ENCODE measurements around the gene GLE1.

DNA sequence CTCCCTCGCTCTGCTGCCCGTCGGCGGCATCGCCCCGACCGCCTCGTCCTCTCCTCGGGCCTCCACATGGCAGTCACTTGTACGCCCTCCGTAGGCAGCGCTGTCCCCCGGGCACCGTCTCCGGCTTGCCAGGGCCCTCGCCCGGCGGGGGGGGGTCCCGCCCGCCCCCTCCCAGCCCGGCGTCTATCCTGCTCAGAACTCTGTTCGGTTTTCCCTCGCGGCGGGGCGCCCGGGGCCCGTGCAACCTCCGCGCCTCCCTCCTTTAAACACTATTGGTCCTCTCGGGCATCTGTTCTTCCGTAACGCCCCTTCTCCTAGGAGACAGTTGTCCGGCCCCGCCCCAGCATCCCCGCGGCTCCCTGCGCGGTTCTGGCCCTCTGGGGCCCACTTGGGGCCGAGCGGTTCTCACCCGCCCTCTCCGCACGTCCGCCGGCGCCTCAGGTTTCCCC is 47.9 kb upstream of the GLE1 start:
- TF ChIP-seq, protein P1, sequence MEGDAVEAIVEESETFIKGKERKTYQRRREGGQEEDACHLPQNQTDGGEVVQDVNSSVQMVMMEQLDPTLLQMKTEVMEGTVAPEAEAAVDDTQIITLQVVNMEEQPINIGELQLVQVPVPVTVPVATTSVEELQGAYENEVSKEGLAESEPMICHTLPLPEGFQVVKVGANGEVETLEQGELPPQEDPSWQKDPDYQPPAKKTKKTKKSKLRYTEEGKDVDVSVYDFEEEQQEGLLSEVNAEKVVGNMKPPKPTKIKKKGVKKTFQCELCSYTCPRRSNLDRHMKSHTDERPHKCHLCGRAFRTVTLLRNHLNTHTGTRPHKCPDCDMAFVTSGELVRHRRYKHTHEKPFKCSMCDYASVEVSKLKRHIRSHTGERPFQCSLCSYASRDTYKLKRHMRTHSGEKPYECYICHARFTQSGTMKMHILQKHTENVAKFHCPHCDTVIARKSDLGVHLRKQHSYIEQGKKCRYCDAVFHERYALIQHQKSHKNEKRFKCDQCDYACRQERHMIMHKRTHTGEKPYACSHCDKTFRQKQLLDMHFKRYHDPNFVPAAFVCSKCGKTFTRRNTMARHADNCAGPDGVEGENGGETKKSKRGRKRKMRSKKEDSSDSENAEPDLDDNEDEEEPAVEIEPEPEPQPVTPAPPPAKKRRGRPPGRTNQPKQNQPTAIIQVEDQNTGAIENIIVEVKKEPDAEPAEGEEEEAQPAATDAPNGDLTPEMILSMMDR (IDR thresholded peaks at IDR 0.05), result no peak
- no peak for TF ChIP-seq POLR2A (IDR thresholded peaks at IDR 0.05)
- no peak for TF ChIP-seq POLR2AphosphoS5 (IDR thresholded peaks at IDR 0.05)
- TF ChIP-seq EP300 (IDR thresholded peaks at IDR 0.05), result no peak

All from sigmoid colon (tissue), 4 donors.